PC-3 (cell line): ENCODE data around the gene ENPP1. TPM values are rescaled to one million over a fixed set of nuclear protein-coding genes. Genes with fewer than 3 reads are reported as not detected.

Experiments
- ATAC-seq: fragments of 200-7000 bp; cut with Tn5 transposase; 2 replicates; pipeline ENCODE4 v1.9.1; 2020; ENCODE audit warnings: mild to moderate bottlenecking, moderate library complexity
- BruUV-seq: library from RNA; stranded (reverse); fragments of 400-500 nt; replicated peaks from 2 replicates; lab custom pipeline; 2021; lab: Mats Ljungman, UMichigan
- CTCF ChIA-PET: fragments of 300-600 bp; sonication (Branson Sonifier 250); formaldehyde crosslinking; loops from one replicate; lab custom pipeline; 2022; ENCODE audit warnings: antibody characterized with exemption; lab: Charles Lee
- POLR2A ChIA-PET: fragments of 300-600 bp; sonication (Branson Sonifier 250); formaldehyde crosslinking; loops from one replicate; lab custom pipeline; 2022; ENCODE audit warnings: antibody characterized with exemption; ENCODE audit not compliant: unreplicated experiment; lab: Charles Lee
- DNase-seq: peaks from one replicate; pipeline ENCODE4 v3.0.0-alpha.2; 2015
- H2AFZ ChIP-seq: fragments of 300-600 bp; sonication (generic); 2 replicates; pipeline ENCODE4 v1.6.0; 2016; ENCODE audit warnings: antibody characterized with exemption, low read length
- H3F3A ChIP-seq: fragments of 300-600 bp; sonication (generic); one replicate; pipeline ENCODE4 v1.6.0; 2017; ENCODE audit warnings: antibody characterized with exemption, low read length, control low read depth, mild to moderate bottlenecking; ENCODE audit not compliant: unreplicated experiment
- H3K27ac ChIP-seq: fragments of 300-600 bp; sonication (generic); 2 replicates; pipeline ENCODE4 v1.5.1; 2016; ENCODE audit warnings: mild to moderate bottlenecking, low read length
- H3K27me3 ChIP-seq: fragments of 300-600 bp; sonication (generic); 2 replicates; pipeline ENCODE4 v1.6.1; 2016; ENCODE audit warnings: low read length, mixed read lengths
- H3K36me3 ChIP-seq: fragments of 300-600 bp; sonication (generic); 2 replicates; pipeline ENCODE4 v1.6.1; 2016; ENCODE audit warnings: low read depth, mixed run types, low read length, mixed read lengths
- H3K4me1 ChIP-seq: fragments of 300-600 bp; sonication (generic); 2 replicates; pipeline ENCODE4 v1.5.1; 2016; ENCODE audit warnings: low read length; ENCODE audit not compliant: insufficient read depth
- H3K4me2 ChIP-seq: fragments of 300-600 bp; sonication (generic); 2 replicates; pipeline ENCODE4 v1.6.0; 2016; ENCODE audit warnings: low read length
- H3K4me3 ChIP-seq: fragments of 300-600 bp; sonication (generic); 2 replicates; pipeline ENCODE4 v1.5.1; 2016; ENCODE audit warnings: mild to moderate bottlenecking, low read length, mixed read lengths
- H3K79me2 ChIP-seq: fragments of 300-600 bp; sonication (generic); 2 replicates; pipeline ENCODE4 v1.6.1; 2017; ENCODE audit warnings: low read length, mixed read lengths
- H3K9ac ChIP-seq: fragments of 300-600 bp; sonication (generic); 2 replicates; pipeline ENCODE4 v1.6.0; 2016; ENCODE audit warnings: mild to moderate bottlenecking, low read length
- H3K9me2 ChIP-seq: fragments of 300-600 bp; sonication (generic); replicated peaks from 2 replicates; pipeline ENCODE4 v1.6.1; 2016; ENCODE audit warnings: mixed run types, low read length, mixed read lengths
- H3K9me3 ChIP-seq: fragments of 300-600 bp; sonication (generic); 2 replicates; pipeline ENCODE4 v1.6.1; 2016; ENCODE audit warnings: low read length, mixed read lengths
- H4K20me1 ChIP-seq: fragments of 300-600 bp; sonication (generic); 2 replicates; pipeline ENCODE4 v1.6.1; 2016; ENCODE audit warnings: low read length, mixed read lengths
- CTCF ChIP-seq: fragments of 300-600 bp; sonication (generic); conservative IDR thresholded peaks from 2 replicates; pipeline ENCODE4 v1.5.1; 2017; ENCODE audit warnings: antibody characterized with exemption, low read depth, mild to moderate bottlenecking, low read length
- EZH2 ChIP-seq: fragments of 300-600 bp; sonication (generic); IDR thresholded peaks from one replicate; pipeline ENCODE4 v1.6.1; 2017; ENCODE audit warnings: antibody characterized with exemption, mild to moderate bottlenecking, low read length; ENCODE audit not compliant: unreplicated experiment
- EZH2phosphoT487 ChIP-seq: fragments of 300-600 bp; sonication (generic); IDR thresholded peaks from 2 replicates; pipeline ENCODE4 v1.6.1; 2018; ENCODE audit warnings: mild to moderate bottlenecking, antibody characterized with exemption, low read length, borderline replicate concordance
- intact Hi-C: fragments of 100-400 bp; cut with micrococcal nuclease; formaldehyde crosslinking; loops from 2 replicates; pipeline ENCODE4 v1.9.0; 2023
- total RNA-seq: library from RNA; depleted of rRNA; stranded (reverse); fragments of >200 nt; gene quantifications from 2 replicates; pipeline ENCODE4 v1.2.3, GENCODE V29; 2014

The ENPP1 gene
- total RNA-seq, 1 experiment from 2014 or later = 5.1 TPM

DNA sequence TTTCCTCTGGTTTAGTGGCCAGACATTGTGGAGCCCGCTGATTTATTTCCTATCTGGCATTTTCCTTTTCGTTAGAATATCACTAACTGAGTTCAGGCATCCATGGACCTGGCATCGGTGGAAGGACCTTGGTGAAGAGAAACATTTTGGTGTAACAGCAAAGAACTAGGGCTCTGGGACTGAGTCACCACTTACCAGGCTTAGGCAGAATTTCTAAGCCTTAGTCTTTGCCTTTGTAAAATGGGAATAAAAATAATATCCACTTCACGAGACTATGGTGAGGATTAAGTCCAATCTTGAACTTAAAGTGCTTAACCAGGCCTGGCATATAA is 42.0 kb upstream of the ENPP1 start:
- Histone ChIP-seq H3K36me3 (no peaks in the 10 kb centered on the region), H3K4me1 (peaks cover 6% of the 10 kb centered on the region), H3K9me2 (no peaks in the 10 kb centered on the region), H3K79me2 (no peaks in the 10 kb centered on the region), H3K4me3 (no peak overlapping the region), H3F3A (no peaks in the 10 kb centered on the region), H3K4me2 (no peak overlapping the region), H3K27ac (no peak overlapping the region), H2AFZ (no peak overlapping the region), H3K9ac (no peak overlapping the region), H4K20me1 (no peaks in the 10 kb centered on the region), H3K9me3 (no peaks in the 10 kb centered on the region), H3K27me3 (no peaks in the 10 kb centered on the region)
- POLR2A ChIA-PET = no interaction called here
- no TSS peak for BruUV-seq
- TF ChIP-seq EZH2phosphoT487 = no peak
- TF ChIP-seq EZH2 = no peak
- TF ChIP-seq CTCF = no peak
- ATAC-seq = no peak
- intact Hi-C loops = no loop called here
- CTCF ChIA-PET = no interaction called here
- DNase-seq = no peak

DNA sequence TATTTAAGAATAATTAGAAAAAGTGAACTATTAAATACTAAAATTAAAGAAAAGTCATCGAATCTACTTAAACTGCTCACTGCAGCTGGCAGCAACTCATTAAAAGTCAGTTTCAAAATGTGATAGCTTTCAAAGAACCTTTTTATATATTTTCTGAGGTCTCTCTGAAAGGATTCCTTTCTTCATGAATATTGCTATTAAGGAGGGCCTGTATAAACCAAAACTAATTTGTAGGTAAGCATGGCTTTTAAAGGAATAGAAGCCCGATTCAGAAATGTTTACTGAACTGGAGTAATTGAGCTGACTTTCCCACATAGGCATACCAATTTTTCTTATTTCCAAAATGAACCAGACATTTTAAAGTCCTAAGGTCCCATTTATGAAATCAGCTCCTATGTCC is 41.2 kb upstream of the ENPP1 start:
- BruUV-seq = no TSS peak
- no peak for ATAC-seq
- Histone ChIP-seq H3K36me3 (no peaks in the 10 kb centered on the region), H3F3A (no peaks in the 10 kb centered on the region), H3K4me2 (no peak overlapping the region), H3K27me3 (no peaks in the 10 kb centered on the region), H2AFZ (no peak overlapping the region), H3K9me3 (no peaks in the 10 kb centered on the region), H3K4me1 (no peaks in the 10 kb centered on the region; the same call in 1 of the 2 replicates), H3K79me2 (no peaks in the 10 kb centered on the region), H3K9ac (no peak overlapping the region), H3K9me2 (no peaks in the 10 kb centered on the region), H3K4me3 (no peak overlapping the region), H4K20me1 (no peaks in the 10 kb centered on the region), H3K27ac (no peak overlapping the region)
- ChIA-PET POLR2A (interaction anchor here (0.6 kb wide), 1 partner anchor 306 kb away, joined by 5 read pairs; no protein-coding TSS in a partner anchor), CTCF (no interaction called here)
- TF ChIP-seq EZH2 = no peak
- TF ChIP-seq CTCF = no peak
- TF ChIP-seq EZH2phosphoT487 = no peak
- DNase-seq = no peak
- intact Hi-C loops = no loop called here

GRCh38 chr6:131768964-131769363 is 38.9 kb upstream of the ENPP1 start:
- H3F3A ChIP-seq = no peaks in the 10 kb centered on the region
- BruUV-seq = no TSS peak
- no peak for TF ChIP-seq CTCF
- TF ChIP-seq EZH2phosphoT487 = no peak
- TF ChIP-seq EZH2 = no peak
- no peak overlapping the region for H2AFZ ChIP-seq
- no peaks in the 10 kb centered on the region for H3K79me2 ChIP-seq
- ChIA-PET POLR2A (interaction anchor here (0.7 kb wide), 1 partner anchor 114 kb away, joined by 3 read pairs; no protein-coding TSS in a partner anchor), CTCF (no interaction called here)
- no peaks in the 10 kb centered on the region for H3K9me3 ChIP-seq
- intact Hi-C loops = no loop called here
- no peak overlapping the region for H3K9ac ChIP-seq
- no peaks in the 10 kb centered on the region for H3K9me2 ChIP-seq
- H3K4me2 ChIP-seq = no peak overlapping the region
- ATAC-seq = no peak
- no peak for DNase-seq
- H3K4me3 ChIP-seq = no peak overlapping the region
- no peaks in the 10 kb centered on the region for H3K36me3 ChIP-seq
- H3K27me3 ChIP-seq = no peaks in the 10 kb centered on the region
- no peaks in the 10 kb centered on the region for H4K20me1 ChIP-seq
- H3K27ac ChIP-seq = no peak overlapping the region
- no peaks in the 10 kb centered on the region for H3K4me1 ChIP-seq
